HEK293T (cell line): ENCODE results near the gene TMEM91.

Experiments
- ARNT ChIP-seq: fragments of 450-650 bp; IDR thresholded peaks from 2 replicates; pipeline ENCODE4 v1.6.1; 2017; ENCODE audit warnings: mild to moderate bottlenecking
- BHLHE40 ChIP-seq: fragments of 450-650 bp; IDR thresholded peaks from 2 replicates; pipeline ENCODE4 v1.6.1; 2016; ENCODE audit warnings: mild to moderate bottlenecking, moderate library complexity, borderline replicate concordance
- CTBP1 ChIP-seq: fragments of 450-650 bp; IDR thresholded peaks from 2 replicates; pipeline ENCODE4 v1.6.1; 2016; ENCODE audit warnings: borderline replicate concordance
- ELF4 ChIP-seq: fragments of 450-650 bp; IDR thresholded peaks from 2 replicates; pipeline ENCODE4 v1.6.1; 2017; ENCODE audit warnings: antibody characterized with exemption
- FOXA1 ChIP-seq: fragments of 450-650 bp; IDR thresholded peaks from 2 replicates; pipeline ENCODE4 v1.6.1; 2016; ENCODE audit warnings: mild to moderate bottlenecking
- FOXM1 ChIP-seq: fragments of 450-650 bp; IDR thresholded peaks from 2 replicates; pipeline ENCODE4 v1.6.1; 2017; ENCODE audit warnings: mild to moderate bottlenecking, borderline replicate concordance
- L3MBTL2 ChIP-seq: fragments of 450-650 bp; conservative IDR thresholded peaks from 2 replicates; pipeline ENCODE4 v1.6.1; 2016; ENCODE audit warnings: mild to moderate bottlenecking
- LEF1 ChIP-seq: fragments of 450-650 bp; IDR thresholded peaks from 2 replicates; pipeline ENCODE4 v1.6.1; 2017; ENCODE audit warnings: mild to moderate bottlenecking, borderline replicate concordance
- NFRKB ChIP-seq: fragments of 450-650 bp; IDR thresholded peaks from 2 replicates; pipeline ENCODE4 v1.6.1; 2016; ENCODE audit warnings: mild to moderate bottlenecking, moderate library complexity
- SP1 ChIP-seq: fragments of 450-650 bp; IDR thresholded peaks from 2 replicates; pipeline ENCODE4 v1.6.1; 2017
- SUZ12 ChIP-seq: fragments of 450-650 bp; IDR thresholded peaks from 2 replicates; pipeline ENCODE4 v1.6.1; 2016; ENCODE audit warnings: mild to moderate bottlenecking
- TARDBP ChIP-seq: fragments of 450-650 bp; IDR thresholded peaks from 2 replicates; pipeline ENCODE4 v1.6.1; 2016
- TF ChIP-seq, protein P1 (sequence below): fragments of 450-650 bp; IDR thresholded peaks from 2 replicates; pipeline ENCODE4 v1.6.1; 2016

DNA sequence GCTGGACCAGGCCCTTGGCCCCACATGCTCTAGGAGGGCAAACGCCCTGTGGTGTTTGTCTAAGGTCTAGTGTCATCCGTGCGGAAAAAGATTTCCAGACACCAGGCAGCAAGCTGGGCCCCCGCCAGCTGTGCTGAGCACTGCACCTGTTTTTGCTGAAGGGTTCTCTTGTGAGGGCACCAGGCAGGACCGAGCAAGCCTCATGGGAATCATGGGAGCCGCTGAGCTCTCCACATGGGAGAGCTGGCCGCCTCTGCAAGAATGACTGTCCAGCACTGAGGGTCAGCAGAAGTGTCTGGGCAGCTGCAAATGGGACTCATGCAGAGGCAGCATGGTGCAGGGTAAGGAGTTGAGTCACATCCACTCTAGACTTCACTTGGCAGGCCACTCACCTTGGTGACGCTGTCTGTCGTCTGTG is 38.8 kb downstream of the TMEM91 start:
- no peak for TF ChIP-seq TARDBP
- no peak for TF ChIP-seq ELF4
- no peak for TF ChIP-seq SUZ12
- TF ChIP-seq, protein P1, sequence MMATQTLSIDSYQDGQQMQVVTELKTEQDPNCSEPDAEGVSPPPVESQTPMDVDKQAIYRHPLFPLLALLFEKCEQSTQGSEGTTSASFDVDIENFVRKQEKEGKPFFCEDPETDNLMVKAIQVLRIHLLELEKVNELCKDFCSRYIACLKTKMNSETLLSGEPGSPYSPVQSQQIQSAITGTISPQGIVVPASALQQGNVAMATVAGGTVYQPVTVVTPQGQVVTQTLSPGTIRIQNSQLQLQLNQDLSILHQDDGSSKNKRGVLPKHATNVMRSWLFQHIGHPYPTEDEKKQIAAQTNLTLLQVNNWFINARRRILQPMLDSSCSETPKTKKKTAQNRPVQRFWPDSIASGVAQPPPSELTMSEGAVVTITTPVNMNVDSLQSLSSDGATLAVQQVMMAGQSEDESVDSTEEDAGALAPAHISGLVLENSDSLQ, result no peak
- no peak for TF ChIP-seq FOXA1
- TF ChIP-seq BHLHE40, result no peak
- TF ChIP-seq SP1, result no peak
- TF ChIP-seq LEF1, result no peak
- no peak for TF ChIP-seq NFRKB
- TF ChIP-seq FOXM1, result no peak
- no peak for TF ChIP-seq ARNT
- no peak for TF ChIP-seq CTBP1
- TF ChIP-seq L3MBTL2, result no peak
